ENCODE data around the gene CHST11. TPM values are rescaled to one million over a fixed set of nuclear protein-coding genes. Genes with fewer than 3 reads are reported as not detected.

Gene CHST11
- total and polyA plus RNA-seq, 10 of the 15 experiments (the other 5 are each of a cell fraction or from before 2014, with no cell fraction given): 1.9 to 38.1 (median 17.2) TPM

DNA sequence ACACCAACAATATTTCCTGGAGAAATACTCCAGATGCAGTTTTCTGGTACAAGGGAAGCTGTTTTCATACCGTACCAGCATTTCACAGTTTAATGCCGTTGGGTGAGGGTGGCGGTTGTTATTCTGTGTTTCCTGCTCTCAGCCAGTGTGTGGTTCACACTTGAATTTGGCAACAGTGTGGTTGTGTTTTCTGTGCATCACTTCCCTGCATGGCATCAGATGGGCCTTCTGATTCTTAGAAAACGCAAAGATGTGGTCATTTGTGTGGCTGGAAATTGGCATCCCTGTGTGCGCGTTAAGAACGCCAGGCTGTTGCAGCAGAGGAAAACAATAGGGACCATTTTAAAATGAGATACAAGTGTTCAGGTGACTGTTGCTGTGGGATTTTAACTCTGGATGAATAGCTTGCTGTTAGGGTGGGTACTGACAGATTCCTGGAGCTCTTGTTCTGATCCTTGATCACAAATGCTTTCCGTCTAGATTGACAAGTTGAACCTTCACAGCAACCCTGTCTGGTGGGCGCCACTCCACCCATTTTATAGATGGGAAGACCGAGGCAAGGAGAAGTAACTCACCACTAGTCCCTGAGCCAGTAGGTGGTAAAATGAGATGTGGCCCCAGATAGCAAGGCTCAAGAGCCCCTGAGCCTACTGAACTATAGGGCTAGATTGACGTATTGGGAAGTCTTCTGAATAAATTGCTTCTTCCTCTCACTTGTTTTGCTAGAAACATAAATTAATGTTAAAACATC lies 231.2 kb downstream of the CHST11 start (continued):
- TF ChIP-seq CTCF (IDR thresholded peaks at IDR 0.05 in 2 of 3, conservative IDR thresholded peaks at IDR 0.05 in 1 of 3; ENCODE audit: control insufficient read depth in 2 of 3, extremely low read depth in 1 of 3, insufficient read depth in 1 of 3, low read depth in 3 of 3, low read length in 3 of 3) (no peak), IRF4 (IDR thresholded peaks at IDR 0.05; ENCODE audit: low read depth, low read length) (no peak), NR2F1 (conservative IDR thresholded peaks at IDR 0.05) (no peak), CEBPZ (IDR thresholded peaks at IDR 0.05; ENCODE audit: low read depth, low read length) (no peak), MEF2A (IDR thresholded peaks at IDR 0.05; ENCODE audit: insufficient read depth, low read depth, low read length) (no peak), PAX5 (IDR thresholded peaks at IDR 0.05; ENCODE audit: borderline replicate concordance, low read depth, low read length) (no peak), WRNIP1 (IDR thresholded peaks at IDR 0.05; ENCODE audit: borderline replicate concordance, low read depth, low read length) (no peak), RAD51 (IDR thresholded peaks at IDR 0.05) (no peak)
- TF ChIP-seq, protein P1, sequence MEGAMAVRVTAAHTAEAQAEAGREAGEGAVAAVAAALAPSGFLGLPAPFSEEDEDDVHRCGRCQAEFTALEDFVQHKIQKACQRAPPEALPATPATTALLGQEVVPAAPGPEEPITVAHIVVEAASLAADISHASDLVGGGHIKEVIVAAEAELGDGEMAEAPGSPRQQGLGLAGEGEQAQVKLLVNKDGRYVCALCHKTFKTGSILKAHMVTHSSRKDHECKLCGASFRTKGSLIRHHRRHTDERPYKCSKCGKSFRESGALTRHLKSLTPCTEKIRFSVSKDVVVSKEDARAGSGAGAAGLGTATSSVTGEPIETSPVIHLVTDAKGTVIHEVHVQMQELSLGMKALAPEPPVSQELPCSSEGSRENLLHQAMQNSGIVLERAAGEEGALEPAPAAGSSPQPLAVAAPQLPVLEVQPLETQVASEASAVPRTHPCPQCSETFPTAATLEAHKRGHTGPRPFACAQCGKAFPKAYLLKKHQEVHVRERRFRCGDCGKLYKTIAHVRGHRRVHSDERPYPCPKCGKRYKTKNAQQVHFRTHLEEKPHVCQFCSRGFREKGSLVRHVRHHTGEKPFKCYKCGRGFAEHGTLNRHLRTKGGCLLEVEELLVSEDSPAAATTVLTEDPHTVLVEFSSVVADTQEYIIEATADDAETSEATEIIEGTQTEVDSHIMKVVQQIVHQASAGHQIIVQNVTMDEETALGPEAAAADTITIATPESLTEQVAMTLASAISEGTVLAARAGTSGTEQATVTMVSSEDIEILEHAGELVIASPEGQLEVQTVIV (IDR thresholded peaks at IDR 0.05; ENCODE audit: borderline replicate concordance, partially characterized antibody): no peak
